Fibroblast of skin of abdomen (primary cell): ENCODE measurements around the gene SLC24A5. TPM values are rescaled to one million over a fixed set of nuclear protein-coding genes. Genes with fewer than 3 reads are reported as not detected.

Experiments used
- DNase-seq: peaks from one replicate; pipeline ENCODE4 v3.0.0-alpha.2; 2013
- polyA plus RNA-seq, 2 experiments: library from polyadenylated mRNA; unstranded; fragments of 120-200 nt; gene quantifications; one replicate each; pipeline ENCODE4 v1.2.1, GENCODE V29; 2013; ENCODE audit not compliant: insufficient read length in 2 of 2

The SLC24A5 gene
- polyA plus RNA-seq (2013, experiment 1 of 2; ENCODE audit: insufficient read length) = not detected
- polyA plus RNA-seq (2013, experiment 2 of 2; ENCODE audit: insufficient read length) = not detected

- DNase-seq = no peak
Observed at GRCh38 chr15:48120745-48121144, at the start of gene SLC24A5. Gene SLC24A5 (plus strand): TSS chr15:48120990. CDS start chr15:48121045, 55 bp downstream.

- no peak for DNase-seq
Observed at GRCh38 chr15:48072941-48073340, 47.8 kb upstream of the SLC24A5 start.

- no peak for DNase-seq
Observed at GRCh38 chr15:48073881-48074280, 46.9 kb upstream of the SLC24A5 start.

- DNase-seq = peak; percentile 44
Observed at GRCh38 chr15:48076454-48076853, 44.3 kb upstream of the SLC24A5 start.

GRCh38 chr15:48077616-48078184 lies 43.1 kb upstream of the SLC24A5 start:
- no peak for DNase-seq

- peak; percentile 45 for DNase-seq
Observed at GRCh38 chr15:48084759-48085590, 35.8 kb upstream of the SLC24A5 start.

GRCh38 chr15:48085591-48085930 lies 35.2 kb upstream of the SLC24A5 start:
- DNase-seq = no peak

GRCh38 chr15:48086133-48086532 lies 34.7 kb upstream of the SLC24A5 start:
- DNase-seq = peak; percentile 33

GRCh38 chr15:48086576-48086975 lies 34.2 kb upstream of the SLC24A5 start:
- peak; percentile 82 for DNase-seq

- no peak for DNase-seq
Observed at GRCh38 chr15:48087844-48088243, 32.9 kb upstream of the SLC24A5 start.

- no peak for DNase-seq
Observed at GRCh38 chr15:48089702-48090101, 31.1 kb upstream of the SLC24A5 start.

GRCh38 chr15:48090115-48090514 lies 30.7 kb upstream of the SLC24A5 start:
- no peak for DNase-seq

GRCh38 chr15:48090666-48091065 lies 30.1 kb upstream of the SLC24A5 start:
- no peak for DNase-seq

GRCh38 chr15:48091522-48091921 lies 29.3 kb upstream of the SLC24A5 start:
- peak; percentile 5 for DNase-seq

- peak; percentile 4 for DNase-seq
Observed at GRCh38 chr15:48096355-48096786, 24.4 kb upstream of the SLC24A5 start.

GRCh38 chr15:48096813-48097212 lies 24.0 kb upstream of the SLC24A5 start:
- peak; percentile 92 for DNase-seq

- no peak for DNase-seq
Observed at GRCh38 chr15:48097264-48097663, 23.5 kb upstream of the SLC24A5 start.

GRCh38 chr15:48101376-48101961 lies 19.3 kb upstream of the SLC24A5 start:
- DNase-seq = no peak

GRCh38 chr15:48102167-48102566 lies 18.6 kb upstream of the SLC24A5 start:
- peak; percentile 7 for DNase-seq

- DNase-seq = no peak
Observed at GRCh38 chr15:48103647-48104046, 17.1 kb upstream of the SLC24A5 start.

- DNase-seq = no peak
Observed at GRCh38 chr15:48105936-48106335, 14.9 kb upstream of the SLC24A5 start.

GRCh38 chr15:48109212-48109611 lies 11.6 kb upstream of the SLC24A5 start:
- no peak for DNase-seq

GRCh38 chr15:48109856-48110531 lies 10.8 kb upstream of the SLC24A5 start:
- no peak for DNase-seq
